HepG2 (cell line): ENCODE measurements around the gene JMJD6. TPM values are rescaled to one million over a fixed set of nuclear protein-coding genes. Genes with fewer than 3 reads are reported as not detected.

ENCODE experiments used
- CENPX ChIP-seq: sonication (generic); formaldehyde crosslinking; IDR thresholded peaks from 2 replicates; pipeline ENCODE4 v1.9.0; 2021; ENCODE audit warnings: mild to moderate bottlenecking, missing genetic modification reagents, moderate library complexity
- CHCHD3 ChIP-seq: sonication (generic); formaldehyde crosslinking; IDR thresholded peaks from 2 replicates; pipeline ENCODE4 v1.8.0; 2022; ENCODE audit warnings: mild to moderate bottlenecking, missing genetic modification reagents, moderate library complexity
- IKZF5 ChIP-seq: IDR thresholded peaks from 2 replicates; pipeline ENCODE4 v1.6.1; 2018; ENCODE audit warnings: missing genetic modification reagents, mild to moderate bottlenecking, missing compliant biosample characterization
- MTF2 ChIP-seq: sonication (generic); formaldehyde crosslinking; IDR thresholded peaks from 2 replicates; pipeline ENCODE4 v1.5.0; 2020; ENCODE audit warnings: missing genetic modification reagents, borderline replicate concordance
- ZNF256 ChIP-seq: sonication (generic); formaldehyde crosslinking; conservative IDR thresholded peaks from 2 replicates; pipeline ENCODE4 v1.4.0; 2020; ENCODE audit warnings: missing genetic modification reagents
- ZNF496 ChIP-seq: sonication (generic); formaldehyde crosslinking; IDR thresholded peaks from 2 replicates; pipeline ENCODE4 v1.8.1; 2023; ENCODE audit warnings: mild to moderate bottlenecking, moderate library complexity, missing genetic modification reagents; ENCODE audit not compliant: insufficient replicate concordance
- ZNF687 ChIP-seq: sonication (generic); formaldehyde crosslinking; IDR thresholded peaks from 2 replicates; pipeline ENCODE4 v1.5.1; 2020; ENCODE audit warnings: mild to moderate bottlenecking, missing genetic modification reagents, moderate library complexity
- polyA plus RNA-seq, 8 experiments: library from polyadenylated mRNA; depleted of rRNA in 3 of 8; stranded (reverse) in 7 of 8; unstranded in 1 of 8; fragments of >200 nt; fragmentation: Illumina TruSeq in 4 of 8; extraction: Trizol in 4 of 8; gene quantifications; 2 replicates each; pipeline versions ENCODE4 v1.2.1 to v1.2.3, GENCODE V29; 2011 to 2016; ENCODE audit warnings: low read depth in 4 of 8, missing spikeins in 1 of 8, mixed read lengths in 1 of 8; ENCODE audit not compliant: insufficient read depth in 1 of 8
- total RNA-seq, 5 experiments: library from RNA; depleted of rRNA; stranded (reverse); fragments of >200 nt; fragmentation: Illumina TruSeq; extraction: Trizol; gene quantifications; 2 replicates each; pipeline ENCODE4 v1.2.3, GENCODE V29; 2016; ENCODE audit warnings: low read depth in 1 of 5
- TF ChIP-seq, protein P1 (sequence below): sonication (generic); formaldehyde crosslinking; IDR thresholded peaks from one replicate; pipeline ENCODE4 v1.5.1; 2020; ENCODE audit warnings: mild to moderate bottlenecking, missing genetic modification reagents; ENCODE audit errors: not compliant biosample characterization
- TF ChIP-seq, protein P2 (sequence below): IDR thresholded peaks from 2 replicates; pipeline ENCODE4 v1.6.1; 2016; ENCODE audit warnings: missing biosample characterization, missing genetic modification reagents, low read depth
- TF ChIP-seq, protein P3 (sequence below): sonication (generic); formaldehyde crosslinking; IDR thresholded peaks from 2 replicates; pipeline ENCODE4 v1.5.0; 2020; ENCODE audit warnings: missing genetic modification reagents, mild to moderate bottlenecking, borderline replicate concordance

JMJD6 gene
- total and polyA plus RNA-seq, 2 of the 13 experiments (the other 11 are each of a cell fraction or from before 2014, with no cell fraction given) = 33.6 to 41.0 TPM

DNA sequence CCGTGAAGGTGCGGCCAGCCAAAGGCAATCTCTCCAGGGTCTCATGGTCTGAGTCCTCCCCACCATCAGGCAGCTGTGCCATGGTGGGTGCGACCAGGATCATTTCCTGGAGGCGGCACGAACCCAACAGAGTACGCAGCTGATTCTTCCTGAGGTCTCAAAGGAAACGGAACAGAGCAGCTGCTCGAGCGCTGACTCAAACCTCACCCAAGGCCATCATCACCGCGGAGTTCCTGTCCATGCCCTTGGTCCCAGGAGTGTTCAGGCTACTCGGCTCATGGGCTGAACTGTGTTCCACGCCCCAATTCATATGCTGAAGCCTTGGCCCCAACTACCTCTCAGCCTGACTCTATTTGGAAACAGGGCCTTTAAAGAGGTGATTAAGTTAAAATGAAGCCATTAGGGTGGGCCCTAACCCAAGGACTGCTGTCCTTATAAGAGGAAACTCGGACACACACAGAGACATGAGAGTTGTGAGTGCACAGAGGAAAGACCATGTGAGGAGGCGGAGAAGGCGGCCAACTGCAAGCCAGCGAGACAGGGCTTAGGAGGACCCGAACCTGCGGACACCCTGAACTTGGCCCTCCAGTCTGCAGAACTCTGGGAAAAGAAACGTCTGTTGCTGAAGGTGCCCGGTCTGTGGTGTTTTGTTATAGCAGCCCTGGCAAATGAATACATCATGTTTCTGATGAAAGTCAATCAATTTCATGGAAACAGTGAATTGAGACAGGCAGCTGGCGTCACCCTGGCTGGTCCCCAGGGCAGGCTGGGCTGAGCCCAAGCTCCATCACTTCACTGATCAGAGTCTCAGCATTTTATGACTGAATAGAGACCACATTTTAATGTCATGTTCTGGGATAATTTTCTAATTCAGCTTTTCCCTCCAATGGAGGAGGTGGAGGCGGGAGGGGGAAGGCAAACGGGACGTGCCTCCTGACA, 29.4 kb downstream of the JMJD6 start (continued):
- TF ChIP-seq ZNF687 (CRISPR knock-in tag) = peak; percentile 98
- TF ChIP-seq CENPX (CRISPR knock-in tag) = no peak
- TF ChIP-seq, protein P1, sequence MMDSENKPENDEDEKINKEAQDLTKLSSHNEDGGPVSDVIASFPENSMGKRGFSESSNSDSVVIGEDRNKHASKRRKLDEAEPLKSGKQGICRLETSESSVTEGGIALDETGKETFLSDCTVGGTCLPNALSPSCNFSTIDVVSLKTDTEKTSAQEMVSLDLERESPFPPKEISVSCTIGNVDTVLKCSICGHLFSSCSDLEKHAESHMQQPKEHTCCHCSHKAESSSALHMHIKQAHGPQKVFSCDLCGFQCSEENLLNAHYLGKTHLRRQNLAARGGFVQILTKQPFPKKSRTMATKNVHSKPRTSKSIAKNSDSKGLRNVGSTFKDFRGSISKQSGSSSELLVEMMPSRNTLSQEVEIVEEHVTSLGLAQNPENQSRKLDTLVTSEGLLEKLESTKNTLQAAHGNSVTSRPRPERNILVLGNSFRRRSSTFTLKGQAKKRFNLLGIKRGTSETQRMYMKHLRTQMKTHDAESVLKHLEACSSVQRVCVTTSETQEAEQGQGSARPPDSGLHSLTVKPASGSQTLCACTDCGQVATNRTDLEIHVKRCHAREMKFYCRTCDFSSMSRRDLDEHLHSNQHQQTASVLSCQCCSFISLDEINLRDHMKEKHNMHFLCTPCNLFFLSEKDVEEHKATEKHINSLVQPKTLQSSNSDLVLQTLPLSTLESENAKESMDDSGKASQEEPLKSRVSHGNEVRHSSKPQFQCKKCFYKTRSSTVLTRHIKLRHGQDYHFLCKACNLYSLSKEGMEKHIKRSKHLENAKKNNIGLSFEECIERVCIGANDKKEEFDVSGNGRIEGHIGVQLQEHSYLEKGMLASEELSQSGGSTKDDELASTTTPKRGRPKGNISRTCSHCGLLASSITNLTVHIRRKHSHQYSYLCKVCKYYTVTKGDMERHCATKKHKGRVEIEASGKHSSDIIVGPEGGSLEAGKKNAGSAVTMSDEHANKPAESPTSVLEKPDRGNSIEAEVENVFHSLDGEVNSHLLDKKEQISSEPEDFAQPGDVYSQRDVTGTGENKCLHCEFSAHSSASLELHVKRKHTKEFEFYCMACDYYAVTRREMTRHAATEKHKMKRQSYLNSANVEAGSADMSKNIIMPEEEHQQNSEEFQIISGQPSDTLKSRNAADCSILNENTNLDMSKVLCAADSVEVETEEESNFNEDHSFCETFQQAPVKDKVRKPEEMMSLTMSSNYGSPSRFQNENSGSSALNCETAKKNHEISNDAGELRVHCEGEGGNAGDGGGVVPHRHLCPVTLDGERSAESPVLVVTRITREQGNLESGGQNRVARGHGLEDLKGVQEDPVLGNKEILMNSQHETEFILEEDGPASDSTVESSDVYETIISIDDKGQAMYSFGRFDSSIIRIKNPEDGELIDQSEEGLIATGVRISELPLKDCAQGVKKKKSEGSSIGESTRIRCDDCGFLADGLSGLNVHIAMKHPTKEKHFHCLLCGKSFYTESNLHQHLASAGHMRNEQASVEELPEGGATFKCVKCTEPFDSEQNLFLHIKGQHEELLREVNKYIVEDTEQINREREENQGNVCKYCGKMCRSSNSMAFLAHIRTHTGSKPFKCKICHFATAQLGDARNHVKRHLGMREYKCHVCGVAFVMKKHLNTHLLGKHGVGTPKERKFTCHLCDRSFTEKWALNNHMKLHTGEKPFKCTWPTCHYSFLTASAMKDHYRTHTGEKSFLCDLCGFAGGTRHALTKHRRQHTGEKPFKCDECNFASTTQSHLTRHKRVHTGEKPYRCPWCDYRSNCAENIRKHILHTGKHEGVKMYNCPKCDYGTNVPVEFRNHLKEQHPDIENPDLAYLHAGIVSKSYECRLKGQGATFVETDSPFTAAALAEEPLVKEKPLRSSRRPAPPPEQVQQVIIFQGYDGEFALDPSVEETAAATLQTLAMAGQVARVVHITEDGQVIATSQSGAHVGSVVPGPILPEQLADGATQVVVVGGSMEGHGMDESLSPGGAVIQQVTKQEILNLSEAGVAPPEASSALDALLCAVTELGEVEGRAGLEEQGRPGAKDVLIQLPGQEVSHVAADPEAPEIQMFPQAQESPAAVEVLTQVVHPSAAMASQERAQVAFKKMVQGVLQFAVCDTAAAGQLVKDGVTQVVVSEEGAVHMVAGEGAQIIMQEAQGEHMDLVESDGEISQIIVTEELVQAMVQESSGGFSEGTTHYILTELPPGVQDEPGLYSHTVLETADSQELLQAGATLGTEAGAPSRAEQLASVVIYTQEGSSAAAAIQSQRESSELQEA (CRISPR knock-in tag) = no peak
- no peak for TF ChIP-seq MTF2 (CRISPR knock-in tag)
- TF ChIP-seq, protein P2, sequence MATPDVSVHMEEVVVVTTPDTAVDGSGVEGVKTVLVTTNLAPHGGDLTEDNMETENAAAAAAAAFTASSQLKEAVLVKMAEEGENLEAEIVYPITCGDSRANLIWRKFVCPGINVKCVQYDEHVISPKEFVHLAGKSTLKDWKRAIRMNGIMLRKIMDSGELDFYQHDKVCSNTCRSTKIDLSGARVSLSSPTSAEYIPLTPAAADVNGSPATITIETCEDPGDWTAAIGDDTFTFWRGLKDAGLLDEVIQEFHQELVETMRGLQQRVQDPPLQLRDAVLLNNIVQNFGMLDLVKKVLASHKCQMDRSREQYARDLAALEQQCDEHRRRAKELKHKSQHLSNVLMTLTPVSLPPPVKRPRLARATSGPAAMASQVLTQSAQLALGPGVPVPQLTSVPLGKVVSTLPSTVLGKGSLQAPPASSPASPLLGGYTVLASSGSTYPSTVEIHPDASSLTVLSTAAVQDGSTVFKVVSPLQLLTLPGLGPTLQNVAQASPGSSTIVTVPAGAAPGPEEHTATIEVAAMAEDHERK (CRISPR knock-in tag) = no peak
- TF ChIP-seq CHCHD3 (CRISPR knock-in tag) = no peak
- TF ChIP-seq ZNF496 (CRISPR knock-in tag) = no peak
- TF ChIP-seq, protein P3, sequence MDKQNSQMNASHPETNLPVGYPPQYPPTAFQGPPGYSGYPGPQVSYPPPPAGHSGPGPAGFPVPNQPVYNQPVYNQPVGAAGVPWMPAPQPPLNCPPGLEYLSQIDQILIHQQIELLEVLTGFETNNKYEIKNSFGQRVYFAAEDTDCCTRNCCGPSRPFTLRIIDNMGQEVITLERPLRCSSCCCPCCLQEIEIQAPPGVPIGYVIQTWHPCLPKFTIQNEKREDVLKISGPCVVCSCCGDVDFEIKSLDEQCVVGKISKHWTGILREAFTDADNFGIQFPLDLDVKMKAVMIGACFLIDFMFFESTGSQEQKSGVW (CRISPR knock-in tag) = no peak
- TF ChIP-seq IKZF5 (CRISPR knock-in tag) = peak; percentile 80
- TF ChIP-seq ZNF256 = no peak
